Measurements from ENCODE around the gene OVAAL. TPM values are rescaled to one million over a fixed set of nuclear protein-coding genes. Genes with fewer than 3 reads are reported as not detected.

OVAAL gene
- total and polyA plus RNA-seq, 2 donors (not counting 1 experiment from before 2014, with no cell fraction given), result not detected

GRCh38 chr1:180598333-180598974, 39.7 kb downstream of the OVAAL start:
- H2AFZ ChIP-seq (ENCODE audit: insufficient read depth, low read depth, low read length, poor library complexity, severe bottlenecking), result no peak overlapping the region
- no peaks in the 10 kb centered on the region for H3K79me2 ChIP-seq (ENCODE audit: control insufficient read depth, insufficient read depth, low read length)
- intact Hi-C loops (cut with micrococcal nuclease), result no loop called here
- H3K4me1 ChIP-seq (ENCODE audit: control insufficient read depth in 2 of 2, insufficient read depth in 2 of 2, low read length in 2 of 2), result no peaks in the 10 kb centered on the region
- H3K4me3 Mint-ChIP-seq, result no peak overlapping the region
- ChIA-PET CTCF (no interaction called here), POLR2A (no interaction called here)
- H4K20me1 ChIP-seq (ENCODE audit: control insufficient read depth, insufficient read depth, low read length, poor library complexity, severe bottlenecking), result no peaks in the 10 kb centered on the region
- no peak overlapping the region for H3K9ac ChIP-seq (ENCODE audit: low read length)
- no peak for TF ChIP-seq CTCF (IDR thresholded peaks at IDR 0.05)
- no peak for TF ChIP-seq EZH2 (IDR thresholded peaks at IDR 0.05; ENCODE audit: borderline replicate concordance, insufficient read depth, low read depth, low read length, poor library complexity, severe bottlenecking)
- H3K4me1 Mint-ChIP-seq, result no peaks in the 10 kb centered on the region
- no peak overlapping the region for H3K4me2 ChIP-seq (replicated peaks; ENCODE audit: low read depth, low read length, poor library complexity, severe bottlenecking)
- 96% methylated on average over 3 of the region's 6 CpGs for WGBS (ENCODE audit: insufficient coverage)
- ATAC-seq (ENCODE audit: low read depth) (no peak), DNase-seq (no peak)
- peaks cover 0 to 2% (median 0%) of the 10 kb centered on the region in 4 experiments for H3K27me3 ChIP-seq (replicated peaks in 1 of 4; ENCODE audit: control extremely low read depth in 1 of 4, control insufficient read depth in 3 of 4, insufficient read depth in 4 of 4, low read length in 3 of 4)
- no peaks in the 10 kb centered on the region for H3K9me3 Mint-ChIP-seq (ENCODE audit: insufficient read depth)
- no peak overlapping the region for H3K27ac Mint-ChIP-seq
- H3K27me3 Mint-ChIP-seq, result peaks cover 12% of the 10 kb centered on the region
- no peak overlapping the region for H3K27ac ChIP-seq (ENCODE audit: low read length in 2 of 2)
- H3K9me3 ChIP-seq (ENCODE audit: control extremely low read depth in 1 of 3, control insufficient read depth in 2 of 3, insufficient read depth in 1 of 3, low read length in 2 of 3), result no peaks in the 10 kb centered on the region
- H3K36me3 ChIP-seq (replicated peaks in 1 of 2; ENCODE audit: control extremely low read depth in 1 of 2, control insufficient read depth in 1 of 2, extremely low read depth in 1 of 2, insufficient read depth in 2 of 2, low read length in 1 of 2), result no peaks in the 10 kb centered on the region
- no peak overlapping the region for H3K4me3 ChIP-seq (ENCODE audit: control extremely low read depth in 1 of 5, extremely low read depth in 1 of 5, insufficient read depth in 1 of 5, low read depth in 2 of 5, low read length in 4 of 5)

- TF ChIP-seq EZH2 (IDR thresholded peaks at IDR 0.05; ENCODE audit: borderline replicate concordance, insufficient read depth, low read depth, low read length, poor library complexity, severe bottlenecking) (no peak), CTCF (IDR thresholded peaks at IDR 0.05) (no peak)
- H3K9me3 ChIP-seq (ENCODE audit: control extremely low read depth in 1 of 3, control insufficient read depth in 2 of 3, insufficient read depth in 1 of 3, low read length in 2 of 3), result no peaks in the 10 kb centered on the region
- no peaks in the 10 kb centered on the region for H3K27me3 ChIP-seq (replicated peaks in 1 of 4; ENCODE audit: control extremely low read depth in 1 of 4, control insufficient read depth in 3 of 4, insufficient read depth in 4 of 4, low read length in 3 of 4)
- Mint-ChIP-seq H3K4me3 (no peak overlapping the region), H3K4me1 (no peaks in the 10 kb centered on the region), H3K9me3 (ENCODE audit: insufficient read depth) (no peaks in the 10 kb centered on the region), H3K27me3 (peaks cover 8% of the 10 kb centered on the region), H3K27ac (no peak overlapping the region)
- intact Hi-C loops (cut with micrococcal nuclease), result no loop called here
- H3K4me3 ChIP-seq (ENCODE audit: control extremely low read depth in 1 of 5, extremely low read depth in 1 of 5, insufficient read depth in 1 of 5, low read depth in 2 of 5, low read length in 4 of 5), result no peak overlapping the region
- WGBS (ENCODE audit: insufficient coverage), result no CpG with 5 or more reads among the region's 1 CpG
- no peak overlapping the region for H3K4me2 ChIP-seq (replicated peaks; ENCODE audit: low read depth, low read length, poor library complexity, severe bottlenecking)
- H3K36me3 ChIP-seq (replicated peaks in 1 of 2; ENCODE audit: control extremely low read depth in 1 of 2, control insufficient read depth in 1 of 2, extremely low read depth in 1 of 2, insufficient read depth in 2 of 2, low read length in 1 of 2), result no peaks in the 10 kb centered on the region
- no peak overlapping the region for H2AFZ ChIP-seq (ENCODE audit: insufficient read depth, low read depth, low read length, poor library complexity, severe bottlenecking)
- H4K20me1 ChIP-seq (ENCODE audit: control insufficient read depth, insufficient read depth, low read length, poor library complexity, severe bottlenecking), result no peaks in the 10 kb centered on the region
- no peaks in the 10 kb centered on the region for H3K79me2 ChIP-seq (ENCODE audit: control insufficient read depth, insufficient read depth, low read length)
- ATAC-seq (ENCODE audit: low read depth), result no peak
- ChIA-PET CTCF (no interaction called here), POLR2A (no interaction called here)
- no peak for DNase-seq
- no peak overlapping the region for H3K27ac ChIP-seq (ENCODE audit: low read length in 2 of 2)
- no peak overlapping the region for H3K9ac ChIP-seq (ENCODE audit: low read length)
- H3K4me1 ChIP-seq (ENCODE audit: control insufficient read depth in 2 of 2, insufficient read depth in 2 of 2, low read length in 2 of 2), result no peaks in the 10 kb centered on the region
These were observed 41.6 kb downstream of the OVAAL start for GRCh38 chr1:180600343-180600742.
